ENCODE measurements around the gene SMIM26. TPM values are rescaled to one million over a fixed set of nuclear protein-coding genes. Genes with fewer than 3 reads are reported as not detected.
"Not testable (repeated sequence)": the region's sequence is repeated elsewhere in the genome, so short reads cannot be mapped to it uniquely, and the experiment has no call there.

The SMIM26 gene
- total RNA-seq, result 46.8 and 49.3 TPM in 2 replicates

GRCh38 chr20:18566892-18567738 is at the start of gene SMIM26:
Gene SMIM26 (plus strand): TSS chr20:18567432. CDS start chr20:18567479, 47 bp downstream.
- intact Hi-C loops (cut with micrococcal nuclease), result loop anchor here (1.0 to 5.0 kb wide), 13 partner anchors 20 to 1837 kb away; partner anchors contain the start of genes CFAP61, CRNKL1, DZANK1 and KAT14

- intact Hi-C loops (cut with micrococcal nuclease), result not testable (repeated sequence)
These were observed 45.2 kb upstream of the SMIM26 start for GRCh38 chr20:18522066-18522465.

GRCh38 chr20:18523066-18523465 is 44.2 kb upstream of the SMIM26 start:
- intact Hi-C loops (cut with micrococcal nuclease), result no loop called here

GRCh38 chr20:18524646-18525045 is 42.6 kb upstream of the SMIM26 start:
- intact Hi-C loops (cut with micrococcal nuclease), result no loop called here

GRCh38 chr20:18526761-18527160 is 40.5 kb upstream of the SMIM26 start:
- intact Hi-C loops (cut with micrococcal nuclease), result not testable (repeated sequence)

GRCh38 chr20:18527339-18527738 is 39.9 kb upstream of the SMIM26 start:
- intact Hi-C loops (cut with micrococcal nuclease), result no loop called here

GRCh38 chr20:18527836-18528235 is 39.4 kb upstream of the SMIM26 start:
- intact Hi-C loops (cut with micrococcal nuclease), result no loop called here

GRCh38 chr20:18529041-18529440 is 38.2 kb upstream of the SMIM26 start:
- intact Hi-C loops (cut with micrococcal nuclease), result no loop called here

GRCh38 chr20:18532626-18533025 is 34.6 kb upstream of the SMIM26 start:
- intact Hi-C loops (cut with micrococcal nuclease), result no loop called here

GRCh38 chr20:18533491-18533890 is 33.7 kb upstream of the SMIM26 start:
- intact Hi-C loops (cut with micrococcal nuclease), result no loop called here

- intact Hi-C loops (cut with micrococcal nuclease), result no loop called here
These were observed 33.1 kb upstream of the SMIM26 start for GRCh38 chr20:18533978-18534644.

GRCh38 chr20:18537651-18538050 is 29.6 kb upstream of the SMIM26 start:
- intact Hi-C loops (cut with micrococcal nuclease), result no loop called here

GRCh38 chr20:18541741-18542140 is 25.5 kb upstream of the SMIM26 start:
- intact Hi-C loops (cut with micrococcal nuclease), result no loop called here

GRCh38 chr20:18543216-18543615 is 24.0 kb upstream of the SMIM26 start:
- intact Hi-C loops (cut with micrococcal nuclease), result no loop called here

GRCh38 chr20:18543932-18544331 is 23.3 kb upstream of the SMIM26 start:
- intact Hi-C loops (cut with micrococcal nuclease), result no loop called here

- intact Hi-C loops (cut with micrococcal nuclease), result no loop called here
These were observed 21.7 kb upstream of the SMIM26 start for GRCh38 chr20:18545566-18545965.

- intact Hi-C loops (cut with micrococcal nuclease), result no loop called here
These were observed 18.8 kb upstream of the SMIM26 start for GRCh38 chr20:18548465-18548864.

- intact Hi-C loops (cut with micrococcal nuclease), result no loop called here
These were observed 13.5 kb upstream of the SMIM26 start for GRCh38 chr20:18553746-18554145.

- intact Hi-C loops (cut with micrococcal nuclease), result loop anchor here (1.0 to 5.0 kb wide), 13 partner anchors 20 to 1837 kb away; partner anchors contain the start of genes CFAP61, CRNKL1, DZANK1 and KAT14
These were observed 483 bp downstream of the SMIM26 start for GRCh38 chr20:18567739-18568091.

- intact Hi-C loops (cut with micrococcal nuclease), result no loop called here
These were observed 3.8 kb downstream of the SMIM26 start for GRCh38 chr20:18571009-18571408.

- intact Hi-C loops (cut with micrococcal nuclease), result no loop called here
These were observed 4.3 kb downstream of the SMIM26 start for GRCh38 chr20:18571578-18571977.

- intact Hi-C loops (cut with micrococcal nuclease), result no loop called here
These were observed 10.7 kb downstream of the SMIM26 start for GRCh38 chr20:18577942-18578341.

Measured in T-helper 1 cell treated with Interleukin-12 subunit alpha and Interleukin-12 subunit beta and Interleukin-4 antibody, amounts not matched to agents 30 ng/mL and 1 ng/mL, for 36 hours (primary cell).